DOHH2 (cell line): ENCODE results near the gene GANC.

Experiments used
- EZH2phosphoT487 ChIP-seq: fragments of 200-600 bp; sonication (generic); IDR thresholded peaks from 2 replicates; pipeline ENCODE4 v1.6.1; 2017; ENCODE audit warnings: borderline replicate concordance, mild to moderate bottlenecking, antibody characterized with exemption, low read length, moderate library complexity, mixed read lengths
- TF ChIP-seq, protein P1 (sequence below): fragments of 200-600 bp; sonication (generic); IDR thresholded peaks from one replicate; pipeline ENCODE4 v1.5.1; 2014; ENCODE audit warnings: antibody characterized with exemption, mild to moderate bottlenecking, low read depth, low read length; ENCODE audit not compliant: poor library complexity, severe bottlenecking

DNA sequence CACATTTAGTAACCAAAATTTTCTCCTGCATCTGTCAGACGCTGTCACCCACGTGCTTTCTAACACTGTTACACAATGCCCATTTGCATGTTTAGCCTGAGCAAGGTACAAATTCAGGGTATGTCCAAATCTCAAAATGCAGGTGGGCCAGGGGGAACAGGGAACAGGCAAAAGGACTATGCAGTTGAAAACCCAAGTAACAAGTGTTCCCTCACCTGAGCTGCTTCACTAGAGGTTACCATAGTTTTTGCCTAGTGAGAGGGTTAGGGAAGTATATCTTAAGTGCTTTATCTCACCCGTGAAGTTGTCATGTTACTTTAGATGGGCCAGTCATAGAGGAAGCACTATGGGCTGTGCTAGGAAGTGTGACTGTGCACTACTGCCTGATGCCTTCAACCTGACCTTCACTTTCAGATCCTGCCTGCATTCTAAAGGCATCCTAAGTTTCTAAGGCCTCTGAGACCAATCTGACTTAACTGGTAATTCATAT is 6.3 kb downstream of the GANC start:
- TF ChIP-seq, protein P1, sequence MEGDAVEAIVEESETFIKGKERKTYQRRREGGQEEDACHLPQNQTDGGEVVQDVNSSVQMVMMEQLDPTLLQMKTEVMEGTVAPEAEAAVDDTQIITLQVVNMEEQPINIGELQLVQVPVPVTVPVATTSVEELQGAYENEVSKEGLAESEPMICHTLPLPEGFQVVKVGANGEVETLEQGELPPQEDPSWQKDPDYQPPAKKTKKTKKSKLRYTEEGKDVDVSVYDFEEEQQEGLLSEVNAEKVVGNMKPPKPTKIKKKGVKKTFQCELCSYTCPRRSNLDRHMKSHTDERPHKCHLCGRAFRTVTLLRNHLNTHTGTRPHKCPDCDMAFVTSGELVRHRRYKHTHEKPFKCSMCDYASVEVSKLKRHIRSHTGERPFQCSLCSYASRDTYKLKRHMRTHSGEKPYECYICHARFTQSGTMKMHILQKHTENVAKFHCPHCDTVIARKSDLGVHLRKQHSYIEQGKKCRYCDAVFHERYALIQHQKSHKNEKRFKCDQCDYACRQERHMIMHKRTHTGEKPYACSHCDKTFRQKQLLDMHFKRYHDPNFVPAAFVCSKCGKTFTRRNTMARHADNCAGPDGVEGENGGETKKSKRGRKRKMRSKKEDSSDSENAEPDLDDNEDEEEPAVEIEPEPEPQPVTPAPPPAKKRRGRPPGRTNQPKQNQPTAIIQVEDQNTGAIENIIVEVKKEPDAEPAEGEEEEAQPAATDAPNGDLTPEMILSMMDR: no peak
- TF ChIP-seq EZH2phosphoT487: no peak
